Measurements from ENCODE around the gene VPS35.

The VPS35 gene

DNA sequence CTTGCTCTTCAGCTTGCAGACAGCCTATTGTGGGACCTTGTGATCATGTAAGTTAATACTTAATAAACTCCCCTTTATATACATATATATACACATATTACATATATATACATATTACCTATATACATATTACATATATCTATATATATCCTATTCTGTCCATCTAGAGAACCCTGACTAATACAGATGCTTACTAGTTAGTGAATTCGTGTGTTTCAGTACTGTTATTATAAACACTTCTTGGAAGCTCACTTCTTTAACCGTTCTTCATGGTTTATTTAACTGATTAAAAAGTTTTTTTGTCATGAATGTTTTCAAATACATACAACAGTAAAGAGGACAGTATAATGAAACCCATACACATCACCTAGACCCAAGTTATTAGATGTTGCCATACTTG lies 13.1 kb upstream of the VPS35 start:
- H3K4me3 ChIP-seq (replicated peaks in 1 of 2; ENCODE audit: low read depth in 2 of 2, low read length in 2 of 2): no peak overlapping the region
- TF ChIP-seq, protein P1, sequence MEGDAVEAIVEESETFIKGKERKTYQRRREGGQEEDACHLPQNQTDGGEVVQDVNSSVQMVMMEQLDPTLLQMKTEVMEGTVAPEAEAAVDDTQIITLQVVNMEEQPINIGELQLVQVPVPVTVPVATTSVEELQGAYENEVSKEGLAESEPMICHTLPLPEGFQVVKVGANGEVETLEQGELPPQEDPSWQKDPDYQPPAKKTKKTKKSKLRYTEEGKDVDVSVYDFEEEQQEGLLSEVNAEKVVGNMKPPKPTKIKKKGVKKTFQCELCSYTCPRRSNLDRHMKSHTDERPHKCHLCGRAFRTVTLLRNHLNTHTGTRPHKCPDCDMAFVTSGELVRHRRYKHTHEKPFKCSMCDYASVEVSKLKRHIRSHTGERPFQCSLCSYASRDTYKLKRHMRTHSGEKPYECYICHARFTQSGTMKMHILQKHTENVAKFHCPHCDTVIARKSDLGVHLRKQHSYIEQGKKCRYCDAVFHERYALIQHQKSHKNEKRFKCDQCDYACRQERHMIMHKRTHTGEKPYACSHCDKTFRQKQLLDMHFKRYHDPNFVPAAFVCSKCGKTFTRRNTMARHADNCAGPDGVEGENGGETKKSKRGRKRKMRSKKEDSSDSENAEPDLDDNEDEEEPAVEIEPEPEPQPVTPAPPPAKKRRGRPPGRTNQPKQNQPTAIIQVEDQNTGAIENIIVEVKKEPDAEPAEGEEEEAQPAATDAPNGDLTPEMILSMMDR (IDR thresholded peaks at IDR 0.05; ENCODE audit: low read depth, low read length): no peak
- DNase-seq (ENCODE audit: low read depth in 2 of 2): no peak

DNA sequence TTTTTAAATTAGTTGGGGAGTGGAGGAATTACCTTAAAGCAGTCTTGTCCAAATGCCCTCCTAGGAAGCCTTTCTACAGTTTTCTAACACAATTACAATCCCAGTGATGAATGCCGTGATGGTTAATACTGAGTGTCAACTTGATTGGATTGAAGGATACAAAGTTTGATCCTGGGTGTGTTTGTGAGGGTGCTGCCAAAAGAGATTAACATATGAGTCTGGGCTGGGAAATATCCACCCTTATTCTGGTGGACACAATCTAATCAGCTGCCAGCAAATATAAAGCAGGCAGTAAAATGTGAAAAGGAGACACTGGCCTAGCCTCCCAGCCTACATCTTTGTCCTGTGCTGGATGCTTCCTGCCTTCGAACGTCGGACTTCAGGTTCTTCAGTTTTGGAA lies 12.6 kb upstream of the VPS35 start:
- TF ChIP-seq, protein P1 (IDR thresholded peaks at IDR 0.05; ENCODE audit: low read depth, low read length): no peak
- no peak overlapping the region for H3K4me3 ChIP-seq (replicated peaks in 1 of 2; ENCODE audit: low read depth in 2 of 2, low read length in 2 of 2)
- no peak for DNase-seq (ENCODE audit: low read depth in 2 of 2)

DNA sequence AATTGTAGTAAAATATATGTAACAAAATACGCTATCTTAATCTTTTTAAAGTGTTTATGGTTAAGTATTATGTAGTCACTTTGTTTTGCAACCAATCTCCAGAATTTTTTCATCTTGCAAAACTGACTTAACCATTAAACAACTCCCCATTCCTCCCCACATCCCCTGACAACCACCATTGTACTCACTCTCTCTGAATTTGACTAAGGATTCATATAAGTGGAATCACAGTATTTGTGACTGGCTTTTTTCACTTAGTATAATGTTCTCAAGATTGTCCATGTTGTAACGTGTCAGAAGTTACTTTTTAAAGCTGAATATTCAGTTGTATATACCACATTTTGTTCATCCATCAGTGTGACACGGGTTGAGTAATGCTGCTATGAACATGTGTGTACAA lies 11.1 kb upstream of the VPS35 start:
- no peak for DNase-seq (ENCODE audit: low read depth in 2 of 2)
- TF ChIP-seq, protein P1 (IDR thresholded peaks at IDR 0.05; ENCODE audit: low read depth, low read length): no peak
- H3K4me3 ChIP-seq (replicated peaks in 1 of 2; ENCODE audit: low read depth in 2 of 2, low read length in 2 of 2): no peak overlapping the region

DNA sequence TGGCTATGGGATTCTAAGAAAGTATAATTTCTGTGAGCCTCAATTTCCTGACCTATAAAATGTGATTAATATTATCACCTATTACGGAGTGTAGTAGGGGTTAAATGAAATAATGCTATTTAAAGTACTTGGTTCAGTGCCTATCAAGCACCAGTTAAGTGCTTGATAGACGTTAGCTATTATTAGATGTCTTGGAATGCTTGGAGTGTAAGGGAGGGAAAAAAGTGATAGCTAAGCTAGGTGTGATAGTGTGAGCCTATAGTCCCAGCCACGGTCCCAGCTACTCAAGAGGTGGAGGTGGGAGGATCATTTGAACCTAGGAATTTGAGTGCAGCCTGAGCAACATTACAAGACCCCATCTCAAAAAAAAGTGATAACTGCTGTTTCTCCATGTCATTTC lies 8.0 kb upstream of the VPS35 start:
- no peak overlapping the region for H3K4me3 ChIP-seq (replicated peaks in 1 of 2; ENCODE audit: low read depth in 2 of 2, low read length in 2 of 2)
- TF ChIP-seq, protein P1 (IDR thresholded peaks at IDR 0.05; ENCODE audit: low read depth, low read length): no peak
- DNase-seq (ENCODE audit: low read depth in 2 of 2): no peak

DNA sequence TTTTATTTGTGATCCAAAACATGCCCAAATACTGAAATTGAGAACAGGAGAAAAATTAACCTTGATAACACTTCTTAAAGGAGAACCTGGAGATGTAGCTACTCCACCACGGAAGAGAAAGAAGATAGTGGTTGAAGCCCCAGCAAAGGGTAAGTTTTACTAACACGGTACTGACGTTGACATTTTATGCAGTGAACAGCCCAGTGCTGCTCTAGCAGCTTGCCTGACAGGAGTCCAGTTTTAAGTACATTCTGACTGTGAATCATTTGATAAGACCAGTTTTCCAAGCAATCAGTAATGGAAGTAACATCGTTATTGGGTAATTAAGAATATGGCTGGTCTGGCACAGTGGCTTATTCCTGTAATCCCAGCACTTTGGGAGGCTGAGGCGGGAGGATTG lies 7.0 kb upstream of the VPS35 start:
- no peak for DNase-seq (ENCODE audit: low read depth in 2 of 2)
- H3K4me3 ChIP-seq (replicated peaks in 1 of 2; ENCODE audit: low read depth in 2 of 2, low read length in 2 of 2): no peak overlapping the region
- TF ChIP-seq, protein P1 (IDR thresholded peaks at IDR 0.05; ENCODE audit: low read depth, low read length): no peak

DNA sequence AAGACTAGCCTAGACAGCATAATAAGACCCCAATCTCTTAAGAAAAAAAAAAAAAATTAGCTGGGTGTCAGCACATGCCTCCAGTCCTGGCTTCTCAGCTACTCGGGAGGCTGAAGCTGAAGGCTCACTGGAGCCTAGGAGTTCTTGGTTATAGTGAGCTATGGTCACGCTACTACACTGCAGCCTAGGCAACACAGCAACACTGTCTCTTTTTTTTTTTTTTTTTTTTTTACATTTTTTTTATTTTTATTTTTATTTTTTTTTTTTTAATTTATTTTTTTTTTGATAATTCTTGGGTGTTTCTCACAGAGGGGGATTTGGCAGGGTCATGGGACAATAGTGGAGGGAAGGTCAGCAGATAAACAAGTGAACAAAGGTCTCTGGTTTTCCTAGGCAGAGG lies 4.6 kb upstream of the VPS35 start:
- TF ChIP-seq, protein P1 (IDR thresholded peaks at IDR 0.05; ENCODE audit: low read depth, low read length): no peak
- DNase-seq (ENCODE audit: low read depth in 2 of 2): no peak
- H3K4me3 ChIP-seq (replicated peaks in 1 of 2; ENCODE audit: low read depth in 2 of 2, low read length in 2 of 2): no peak overlapping the region

DNA sequence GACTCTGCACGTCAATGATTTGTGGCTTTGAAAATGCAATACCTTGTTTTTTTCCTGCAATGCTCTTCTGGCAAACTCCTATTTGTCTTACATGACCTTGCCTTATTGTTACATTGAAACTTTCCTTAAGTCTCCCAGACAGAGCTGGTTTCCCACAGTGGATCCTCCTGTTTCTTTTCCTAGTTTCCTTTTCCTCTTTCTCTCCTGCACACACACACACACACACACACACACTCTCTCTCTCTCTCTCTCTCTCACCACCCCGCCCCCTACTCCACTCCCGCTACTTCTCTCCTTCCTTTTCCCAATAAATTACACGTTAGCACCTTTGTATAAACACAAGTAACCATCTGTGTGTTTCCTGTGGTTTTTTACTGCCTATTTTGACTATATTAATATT lies 2.7 kb upstream of the VPS35 start:
- TF ChIP-seq, protein P1 (IDR thresholded peaks at IDR 0.05; ENCODE audit: low read depth, low read length): no peak
- DNase-seq (ENCODE audit: low read depth in 2 of 2): peak; percentile 9 to 48
- no peak overlapping the region for H3K4me3 ChIP-seq (replicated peaks in 1 of 2; ENCODE audit: low read depth in 2 of 2, low read length in 2 of 2)

Measured in cardiac fibroblast (primary cell).